ENCODE data around the gene PI4K2B.
"Not testable (repeated sequence)": the region's sequence is repeated elsewhere in the genome, so short reads cannot be mapped to it uniquely, and the experiment has no call there.

PI4K2B gene

GRCh38 chr4:25242195-25242594, 8.4 kb downstream of the PI4K2B start:
- not testable (repeated sequence) for DNase-seq (ENCODE audit: low read depth)

GRCh38 chr4:25245181-25245580, 11.3 kb downstream of the PI4K2B start:
- DNase-seq (ENCODE audit: low read depth) = no peak

DNA sequence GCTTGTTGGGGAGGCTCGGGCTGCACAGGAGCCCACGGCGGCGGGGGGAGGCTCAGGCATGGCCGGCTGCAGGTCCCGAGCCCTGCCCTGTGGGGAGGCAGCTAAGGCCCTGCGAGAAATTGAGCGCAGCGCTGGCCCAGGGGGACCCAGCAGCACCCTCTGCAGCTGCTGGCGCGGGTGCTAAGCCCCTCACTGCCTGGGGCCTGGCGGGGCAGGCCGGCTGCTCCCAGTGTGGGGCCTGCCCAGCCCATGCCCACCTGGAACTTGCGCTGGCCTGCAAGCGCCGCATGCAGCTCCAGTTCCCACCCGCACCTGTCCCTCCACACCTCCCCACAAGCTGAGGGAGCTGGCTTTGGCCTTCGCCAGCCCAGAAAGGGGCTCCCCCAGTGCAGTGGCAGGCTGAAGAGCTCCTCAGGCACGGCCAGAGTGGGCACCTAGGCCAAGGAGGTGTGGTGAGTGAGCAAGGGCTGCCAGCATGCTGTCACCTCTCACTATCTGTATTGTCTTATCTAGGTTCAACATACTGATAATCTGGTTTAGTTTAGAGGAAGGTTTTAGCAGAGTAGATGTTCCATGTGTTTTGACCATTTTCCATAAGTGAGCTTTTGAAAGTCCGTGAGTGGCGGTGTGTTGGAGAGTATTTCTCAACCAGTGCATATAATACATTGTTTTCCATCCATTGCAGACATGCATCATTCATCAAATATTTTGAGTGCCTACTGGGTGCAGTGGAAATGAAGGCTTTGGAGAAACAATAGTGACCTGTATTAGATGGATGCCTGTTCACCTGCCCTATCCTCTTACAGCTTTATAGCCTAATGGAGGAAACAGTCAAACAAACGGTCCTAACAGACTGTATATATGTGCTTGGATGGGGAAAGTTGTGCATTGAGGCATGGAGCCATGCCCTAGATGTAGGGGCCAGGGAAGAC, 13.1 kb downstream of the PI4K2B start:
- no peak for DNase-seq (ENCODE audit: low read depth)

- not testable (repeated sequence) for DNase-seq (ENCODE audit: low read depth)
Observed at GRCh38 chr4:25248875-25249274, 15.0 kb downstream of the PI4K2B start.

DNA sequence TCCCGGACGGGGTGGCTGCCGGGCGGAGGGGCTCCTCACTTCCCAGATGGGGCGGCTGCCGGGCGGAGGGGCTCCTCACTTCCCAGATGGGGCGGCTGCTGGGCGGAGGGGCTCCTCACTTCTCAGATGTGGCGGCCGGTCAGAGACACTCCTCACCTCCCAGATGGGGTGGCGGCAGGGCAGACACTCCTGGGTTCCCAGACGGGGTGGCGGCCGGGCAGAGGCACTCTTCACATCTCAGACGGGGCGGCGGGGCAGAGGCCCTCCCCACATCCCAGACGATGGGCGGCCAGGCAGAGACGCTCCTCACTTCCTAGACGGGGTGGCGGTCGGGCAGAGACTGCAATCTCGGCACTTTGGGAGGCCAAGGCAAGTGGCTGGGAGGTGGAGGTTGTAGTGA, 15.7 kb downstream of the PI4K2B start:
- DNase-seq (ENCODE audit: low read depth) = not testable (repeated sequence)

DNA sequence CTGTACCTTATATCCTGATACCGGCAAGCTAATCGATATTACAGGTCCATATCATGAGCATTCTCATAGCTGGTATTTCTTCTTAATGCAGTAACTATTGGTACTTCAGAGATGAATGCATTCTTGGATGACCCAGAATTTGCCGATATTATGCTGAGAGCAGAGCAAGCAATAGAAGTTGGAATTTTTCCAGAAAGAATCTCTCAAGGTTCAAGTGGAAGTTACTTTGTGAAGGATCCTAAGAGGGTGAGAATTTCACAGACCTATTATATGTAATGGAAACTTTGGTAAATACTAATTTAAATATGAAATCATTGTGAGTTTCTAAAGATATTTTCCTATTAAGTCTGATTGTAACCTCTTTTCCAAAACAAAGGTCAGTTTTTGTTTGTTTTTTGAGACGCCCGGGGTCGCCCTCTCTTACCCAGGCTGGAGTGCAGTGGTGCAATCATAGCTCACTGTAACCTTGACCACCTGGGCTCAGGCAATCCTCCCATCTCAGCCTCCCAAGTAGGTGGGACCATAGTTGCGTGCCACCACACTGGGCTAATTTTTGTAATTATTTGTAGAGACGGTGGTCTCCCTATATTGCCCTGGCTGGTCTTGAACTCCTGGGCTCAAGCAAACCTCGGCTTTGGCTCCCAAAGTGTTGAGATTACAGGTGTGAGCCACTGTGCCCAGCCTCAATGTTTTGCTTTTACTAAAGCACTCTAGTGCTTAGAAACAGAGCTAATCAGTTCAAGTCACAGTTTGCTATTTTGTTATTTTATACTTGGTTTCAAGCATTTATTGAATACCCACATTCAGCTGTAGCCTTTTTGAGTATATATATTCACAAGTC, 18.6 kb downstream of the PI4K2B start:
- DNase-seq (ENCODE audit: low read depth) = no peak

- no peak for DNase-seq (ENCODE audit: low read depth)
Observed at GRCh38 chr4:25253071-25253445, 19.2 kb downstream of the PI4K2B start.

DNA sequence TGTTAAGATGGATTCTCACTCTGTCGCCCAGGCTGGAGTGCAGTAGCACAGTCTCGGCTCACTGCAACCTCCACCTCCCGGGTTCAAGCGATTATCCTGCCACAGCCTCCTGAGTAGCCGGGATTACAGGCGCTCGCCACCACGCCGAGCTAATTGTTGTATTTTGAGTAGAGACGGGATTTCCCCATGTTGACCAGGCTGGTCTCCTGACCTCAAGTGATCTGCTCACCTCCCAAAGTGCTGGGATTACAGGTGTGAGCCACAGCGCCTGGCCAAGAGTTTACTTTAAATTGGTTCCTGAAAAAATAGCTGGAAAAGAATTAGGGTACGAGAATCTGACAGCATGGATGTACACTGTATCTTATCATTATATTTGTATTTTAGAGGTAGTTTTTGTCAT, 20.0 kb downstream of the PI4K2B start:
- DNase-seq (ENCODE audit: low read depth) = not testable (repeated sequence)

DNA sequence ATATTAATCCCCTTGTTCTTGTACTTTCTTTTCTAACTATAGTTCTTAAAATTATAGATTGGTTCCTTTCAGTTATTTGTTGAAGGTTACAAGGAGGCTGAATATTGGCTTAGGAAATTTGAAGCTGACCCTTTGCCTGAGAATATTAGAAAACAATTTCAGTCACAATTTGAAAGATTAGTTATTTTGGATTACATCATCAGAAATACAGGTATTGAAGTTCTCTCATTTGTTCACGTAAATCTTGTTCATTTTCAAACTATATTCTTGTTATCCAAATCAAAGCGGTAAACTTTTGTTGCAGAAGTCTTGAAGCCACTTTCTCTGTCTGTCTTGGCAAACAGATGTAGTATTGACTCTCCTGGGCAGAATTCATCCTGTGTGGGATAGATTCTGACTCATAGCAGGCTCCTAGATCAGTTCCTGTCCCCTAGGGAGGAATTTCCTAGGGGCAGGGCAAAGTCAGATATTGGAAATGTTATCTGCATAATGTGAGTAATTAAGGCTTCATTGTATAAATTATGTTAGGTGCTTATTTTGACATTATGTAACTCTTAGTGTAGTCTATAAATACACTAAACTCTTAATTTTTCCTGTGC, 25.2 kb downstream of the PI4K2B start:
- no peak for DNase-seq (ENCODE audit: low read depth)

- DNase-seq (ENCODE audit: low read depth) = no peak
Observed at GRCh38 chr4:25271866-25272265, 38.0 kb downstream of the PI4K2B start.

DNA sequence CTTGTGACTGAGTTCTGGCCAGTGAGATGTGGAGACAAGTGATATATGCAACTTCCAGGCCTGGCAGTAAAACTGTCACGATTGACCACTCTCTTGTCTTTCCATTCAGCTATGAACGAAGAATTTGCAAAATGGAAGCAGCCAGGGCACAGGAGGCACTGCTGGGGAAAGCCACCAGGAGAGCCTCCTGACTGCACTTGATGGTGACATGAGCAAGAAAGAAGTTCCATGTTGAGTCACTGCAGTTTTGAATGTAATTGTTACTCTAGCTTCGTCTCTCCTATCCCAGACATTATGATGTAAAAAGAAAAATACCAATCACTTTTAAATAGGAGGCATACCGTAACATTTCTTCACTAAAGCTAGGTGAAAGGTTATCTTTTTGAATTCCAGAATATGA, 46.4 kb downstream of the PI4K2B start:
- no peak for DNase-seq (ENCODE audit: low read depth)

DNA sequence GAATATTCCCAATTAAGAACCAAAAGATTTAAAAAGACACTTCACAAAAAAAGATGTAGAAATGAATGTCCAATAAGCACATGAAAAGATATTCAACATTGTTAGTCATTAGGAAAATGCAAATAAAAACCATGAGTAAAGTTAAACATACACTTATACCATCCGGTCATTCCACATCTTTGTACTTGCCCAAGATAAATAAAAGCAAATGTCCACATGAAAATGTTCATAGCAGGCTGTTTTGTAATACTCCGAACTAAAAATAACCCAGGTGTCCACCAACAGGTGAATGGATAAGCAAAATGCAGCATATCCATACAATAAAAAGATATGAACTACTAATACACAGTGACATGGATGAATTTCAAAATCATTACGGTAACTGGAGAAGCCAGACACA, 50.1 kb downstream of the PI4K2B start:
- no peak for DNase-seq (ENCODE audit: low read depth)

DNA sequence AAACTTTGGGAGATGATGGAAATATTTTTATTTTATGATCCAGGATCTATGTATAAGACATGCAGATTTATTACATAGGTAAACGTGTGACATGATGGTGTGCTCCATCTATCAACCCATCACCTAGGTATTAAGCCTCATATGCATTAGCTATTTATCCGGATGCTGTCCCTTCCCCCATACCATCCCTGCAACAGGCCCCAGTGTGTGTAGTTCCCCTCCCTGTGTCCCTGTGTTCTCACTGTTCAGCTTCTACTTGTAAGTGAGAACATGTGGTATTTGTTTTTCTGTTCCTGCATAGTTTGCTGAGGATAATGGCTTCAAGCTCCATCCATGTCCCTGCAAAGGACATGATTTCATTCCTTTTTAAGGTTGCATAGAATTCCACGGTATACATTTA, 50.6 kb downstream of the PI4K2B start:
- DNase-seq (ENCODE audit: low read depth) = no peak

DNA sequence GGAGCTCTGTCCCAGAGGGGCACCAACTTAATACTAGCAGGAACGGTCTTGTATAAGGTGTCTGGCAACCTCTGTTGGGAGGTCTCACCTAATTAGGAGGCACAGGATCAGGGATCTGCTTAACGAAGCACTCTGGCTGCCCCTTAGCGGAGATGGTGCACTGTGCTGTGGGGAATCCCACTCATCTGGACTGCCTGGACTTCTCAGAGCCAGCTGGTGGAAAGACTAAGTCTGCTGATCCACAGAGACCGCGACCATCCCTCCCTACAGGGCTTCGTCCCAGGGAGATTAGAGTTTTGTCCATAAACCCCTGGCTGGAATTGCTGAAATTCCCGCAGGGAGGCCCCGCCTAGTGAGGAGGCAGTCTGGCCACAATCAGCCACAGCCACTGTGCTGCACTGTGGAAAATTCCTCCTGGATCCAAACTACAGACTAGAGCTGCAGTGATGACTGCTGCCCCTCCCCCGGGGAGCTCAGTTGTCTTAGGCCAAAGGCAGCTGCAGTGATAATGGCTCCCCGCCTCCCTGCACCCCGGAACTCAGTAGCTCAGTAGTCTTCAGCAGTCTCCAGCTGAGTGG, 56.7 kb downstream of the PI4K2B start:
- DNase-seq (ENCODE audit: low read depth) = no peak

DNA sequence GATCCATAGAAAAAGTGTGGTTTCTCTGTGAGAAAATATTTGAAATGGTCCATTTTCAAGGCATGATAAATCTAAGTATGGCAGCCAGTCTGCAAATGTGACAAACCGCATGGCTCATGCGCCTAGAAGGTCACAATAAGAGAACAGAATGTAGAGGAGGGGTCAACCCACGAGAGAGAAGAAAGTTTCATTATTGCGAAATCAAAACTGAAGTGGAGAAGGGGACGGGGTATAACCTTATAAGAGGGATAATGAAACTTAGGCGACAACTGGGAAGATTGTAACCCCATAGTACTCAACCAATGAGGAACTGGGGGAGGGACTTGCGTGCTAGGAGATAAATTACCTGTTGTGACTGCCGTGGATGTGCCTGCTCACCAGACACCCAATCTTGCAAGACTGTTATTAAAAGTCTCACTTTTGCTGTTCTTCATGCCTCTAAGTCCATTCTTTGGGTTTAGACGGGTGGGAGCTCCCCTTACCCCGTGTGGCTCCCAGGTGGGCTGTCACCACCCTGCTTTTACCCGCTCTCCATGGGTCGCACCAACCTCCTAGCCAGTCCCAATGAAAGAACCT, 57.4 kb downstream of the PI4K2B start:
- DNase-seq (ENCODE audit: low read depth) = no peak

- DNase-seq (ENCODE audit: low read depth) = no peak
Observed at GRCh38 chr4:25297528-25298242, 63.9 kb downstream of the PI4K2B start.

DNA sequence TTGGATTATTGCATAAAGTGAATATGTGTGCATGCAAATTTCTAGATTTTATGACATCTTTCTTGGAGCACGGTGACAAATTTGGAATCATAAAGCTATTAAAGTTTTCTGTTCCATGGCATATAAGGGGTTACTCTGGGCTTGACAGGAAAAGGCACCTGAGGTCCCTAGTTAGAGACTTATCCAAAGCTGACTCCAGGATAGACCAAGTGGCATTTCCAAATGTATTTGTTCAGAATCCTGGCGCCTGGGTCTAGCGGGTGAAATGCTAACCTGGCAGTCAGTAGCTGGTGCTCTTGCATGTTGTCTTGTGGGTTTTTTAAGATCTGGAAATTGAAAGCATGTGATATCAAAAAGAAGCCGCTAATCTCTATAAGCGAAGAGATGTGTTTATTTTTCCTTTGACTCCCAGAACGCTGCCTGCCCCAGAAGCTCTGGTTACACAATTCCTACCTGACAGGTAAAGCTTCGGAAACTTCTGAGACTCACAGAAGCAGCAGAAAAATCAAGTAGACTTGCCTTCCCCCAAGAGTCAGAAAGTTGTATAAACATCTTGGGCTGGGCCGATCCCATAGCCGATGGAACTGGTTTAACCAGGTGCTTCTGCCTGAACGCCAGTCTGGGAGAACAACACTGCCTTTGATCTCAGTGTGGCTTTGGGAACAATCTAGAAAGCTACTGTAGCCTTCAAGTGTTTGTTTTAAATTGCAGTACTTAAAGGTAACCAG, 65.8 kb downstream of the PI4K2B start:
- DNase-seq (ENCODE audit: low read depth) = no peak

DNA sequence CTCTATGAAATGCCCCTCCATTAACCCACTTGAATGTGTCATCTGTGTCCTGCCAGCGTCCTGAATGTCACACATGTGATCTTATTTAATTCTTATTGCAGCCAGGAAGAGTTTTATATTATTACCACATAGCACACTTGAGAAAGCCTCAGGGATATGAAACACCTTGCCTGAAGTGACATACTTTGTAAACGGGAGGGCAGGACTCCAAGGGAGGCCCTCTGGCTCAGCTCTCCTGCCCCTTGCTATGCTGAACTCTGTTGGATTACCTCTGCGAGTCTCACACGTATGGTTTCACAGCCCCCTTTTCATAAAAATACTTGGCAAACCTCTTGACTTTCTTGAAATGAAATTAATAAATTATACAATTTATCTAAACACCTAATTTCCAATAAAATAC, 67.6 kb downstream of the PI4K2B start:
- DNase-seq (ENCODE audit: low read depth) = no peak

DNA sequence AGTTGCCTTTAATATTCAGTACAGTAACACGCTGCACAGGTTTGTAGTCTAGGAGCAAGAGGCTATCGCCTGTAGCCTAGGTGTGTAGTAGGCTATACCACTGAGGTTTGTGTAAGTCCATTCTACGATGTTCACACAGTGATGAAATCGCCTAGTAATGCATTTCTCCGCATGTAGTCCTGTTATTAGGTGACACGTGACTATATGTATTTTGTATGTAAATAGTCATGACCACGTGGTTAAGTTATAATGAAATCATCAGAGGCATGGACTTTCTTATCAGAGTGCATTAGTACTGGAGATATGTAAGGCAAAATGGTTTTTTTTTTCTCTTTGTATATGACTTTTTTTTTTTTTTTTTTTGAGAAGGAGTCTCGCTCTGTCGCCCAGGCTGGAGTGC, 68.8 kb downstream of the PI4K2B start:
- DNase-seq (ENCODE audit: low read depth) = no peak

DNA sequence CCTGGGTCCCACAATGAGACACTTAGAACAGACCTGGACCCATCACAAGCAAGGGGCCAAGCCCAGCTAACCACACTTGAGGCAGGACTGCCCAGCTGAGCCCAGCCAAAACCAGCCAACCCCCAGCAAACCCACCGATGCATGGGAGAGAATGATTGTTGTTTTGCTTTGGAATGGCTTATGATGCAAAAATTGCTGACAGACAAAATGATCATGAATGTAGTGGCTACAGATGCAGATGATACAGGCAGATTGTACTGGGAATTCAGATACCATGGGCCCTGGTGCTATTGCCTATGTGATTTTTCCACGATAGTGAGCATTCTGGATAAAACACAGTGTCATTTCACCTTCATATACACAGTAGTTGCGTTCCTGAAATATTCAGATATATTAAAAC, 69.7 kb downstream of the PI4K2B start:
- DNase-seq (ENCODE audit: low read depth) = no peak
